WI38 (cell line): ENCODE measurements around the gene WNT3.

Experiments
- H3K4me3 ChIP-seq: 2 replicates; pipeline ENCODE4 v1.5.1; 2011; ENCODE audit warnings: low read depth, mild to moderate bottlenecking, control low read depth, low read length
- CTCF ChIP-seq: IDR thresholded peaks from 2 replicates; pipeline ENCODE4 v1.5.1; 2012; ENCODE audit warnings: low read depth, mild to moderate bottlenecking, control low read depth, low read length

Gene WNT3

GRCh38 chr17:46742565-46743270 lies 75.8 kb downstream of the WNT3 start:
- H3K4me3 ChIP-seq, result no peak overlapping the region

GRCh38 chr17:46741122-46741730 lies 77.3 kb downstream of the WNT3 start:
- no peak for TF ChIP-seq CTCF
- no peak overlapping the region for H3K4me3 ChIP-seq

More at GRCh38 chr17:46742565-46743270, 75.8 kb downstream of the WNT3 start:
- no peak for TF ChIP-seq CTCF

GRCh38 chr17:46739982-46740381 lies 78.5 kb downstream of the WNT3 start:
- no peak overlapping the region for H3K4me3 ChIP-seq
- TF ChIP-seq CTCF, result no peak

- no peak for TF ChIP-seq CTCF
- no peak overlapping the region for H3K4me3 ChIP-seq
These were observed 79.9 kb downstream of the WNT3 start for GRCh38 chr17:46738544-46738943.

- no peak for TF ChIP-seq CTCF
These were observed 81.2 kb downstream of the WNT3 start for GRCh38 chr17:46737326-46737725.

GRCh38 chr17:46736100-46736499 lies 82.4 kb downstream of the WNT3 start:
- no peak for TF ChIP-seq CTCF
- H3K4me3 ChIP-seq, result no peak overlapping the region

More at GRCh38 chr17:46737326-46737725, 81.2 kb downstream of the WNT3 start:
- H3K4me3 ChIP-seq, result no peak overlapping the region

- no peak for TF ChIP-seq CTCF
- H3K4me3 ChIP-seq, result no peak overlapping the region
These were observed 84.5 kb downstream of the WNT3 start for GRCh38 chr17:46733837-46734475.
